HepG2 (cell line): ENCODE results near the gene STX12. TPM values are rescaled to one million over a fixed set of nuclear protein-coding genes. Genes with fewer than 3 reads are reported as not detected.
A peak's percentile ranks its signal among the peaks of the same experiment; 100 is the strongest.

ENCODE experiments used
- ADNP ChIP-seq: sonication (generic); formaldehyde crosslinking; IDR thresholded peaks from 2 replicates; pipeline ENCODE4 v1.4.0; 2020; ENCODE audit warnings: missing genetic modification reagents
- CENPT ChIP-seq: sonication (generic); formaldehyde crosslinking; IDR thresholded peaks from 2 replicates; pipeline ENCODE4 v1.8.0; 2022; ENCODE audit warnings: low read depth, mild to moderate bottlenecking, moderate library complexity, missing genetic modification reagents
- ERF ChIP-seq: IDR thresholded peaks from 2 replicates; pipeline ENCODE4 v1.6.1; 2018; ENCODE audit warnings: missing biosample characterization, missing genetic modification reagents
- HNRNPK ChIP-seq: fragments of 200-400 bp; formaldehyde crosslinking; IDR thresholded peaks from 2 replicates; pipeline ENCODE4 v1.6.1; 2018; ENCODE audit warnings: low read length, low read depth, moderate library complexity, mild to moderate bottlenecking; ENCODE audit not compliant: poor library complexity, severe bottlenecking
- JUND ChIP-seq: sonication (generic); formaldehyde crosslinking; IDR thresholded peaks from 2 replicates; pipeline ENCODE4 v1.8.0; 2022; ENCODE audit warnings: mild to moderate bottlenecking, missing genetic modification reagents
- KLF12 ChIP-seq: sonication (generic); formaldehyde crosslinking; IDR thresholded peaks from 2 replicates; pipeline ENCODE4 v1.4.0; 2020; ENCODE audit warnings: missing genetic modification reagents, borderline replicate concordance
- MAFG ChIP-seq: sonication (generic); formaldehyde crosslinking; IDR thresholded peaks from 2 replicates; pipeline ENCODE4 v1.5.1; 2020; ENCODE audit warnings: mild to moderate bottlenecking, missing genetic modification reagents
- NRL ChIP-seq: sonication (generic); formaldehyde crosslinking; IDR thresholded peaks from 2 replicates; pipeline ENCODE4 v1.5.0; 2020; ENCODE audit warnings: missing genetic modification reagents, mild to moderate bottlenecking, moderate library complexity, borderline replicate concordance
- RFXAP ChIP-seq: sonication (generic); formaldehyde crosslinking; IDR thresholded peaks from 2 replicates; pipeline ENCODE4 v1.4.0; 2020; ENCODE audit warnings: missing genetic modification reagents, borderline replicate concordance
- TFAP4 ChIP-seq: sonication (generic); IDR thresholded peaks from 2 replicates; pipeline ENCODE4 v1.6.1; 2016; ENCODE audit warnings: low read depth, borderline replicate concordance
- ZFX ChIP-seq: sonication (generic); formaldehyde crosslinking; IDR thresholded peaks from 2 replicates; pipeline ENCODE4 v1.4.0; 2020; ENCODE audit warnings: mild to moderate bottlenecking, low read depth, missing genetic modification reagents, moderate library complexity
- ZIK1 ChIP-seq: sonication (generic); formaldehyde crosslinking; IDR thresholded peaks from 2 replicates; pipeline ENCODE4 v1.5.0; 2020; ENCODE audit warnings: mild to moderate bottlenecking, low read depth, missing genetic modification reagents, borderline replicate concordance
- ZMYM4 ChIP-seq: sonication (generic); formaldehyde crosslinking; IDR thresholded peaks from 2 replicates; pipeline ENCODE4 v1.8.1; 2023; ENCODE audit warnings: mild to moderate bottlenecking, missing genetic modification reagents
- ZNF326 ChIP-seq: sonication (generic); formaldehyde crosslinking; IDR thresholded peaks from 2 replicates; pipeline ENCODE4 v1.4.0; 2020; ENCODE audit warnings: missing genetic modification reagents, borderline replicate concordance
- ZNF674 ChIP-seq: sonication (generic); formaldehyde crosslinking; IDR thresholded peaks from 2 replicates; pipeline ENCODE4 v1.5.0; 2020; ENCODE audit warnings: low read depth, mild to moderate bottlenecking, missing genetic modification reagents
- ZSCAN22 ChIP-seq: sonication (generic); formaldehyde crosslinking; IDR thresholded peaks from 2 replicates; pipeline ENCODE4 v1.4.0; 2020; ENCODE audit warnings: mild to moderate bottlenecking, missing genetic modification reagents
- ZSCAN5A ChIP-seq: sonication (generic); formaldehyde crosslinking; IDR thresholded peaks from 2 replicates; pipeline ENCODE4 v1.8.0; 2022; ENCODE audit warnings: mild to moderate bottlenecking, missing genetic modification reagents, borderline replicate concordance
- polyA plus RNA-seq, 8 experiments: library from polyadenylated mRNA; depleted of rRNA in 3 of 8; stranded (reverse) in 7 of 8; unstranded in 1 of 8; fragments of >200 nt; fragmentation: Illumina TruSeq in 4 of 8; extraction: Trizol in 4 of 8; gene quantifications; 2 replicates each; pipeline versions ENCODE4 v1.2.1 to v1.2.3, GENCODE V29; 2011 to 2016; ENCODE audit warnings: low read depth in 4 of 8, missing spikeins in 1 of 8, mixed read lengths in 1 of 8; ENCODE audit not compliant: insufficient read depth in 1 of 8
- total RNA-seq, 5 experiments: library from RNA; depleted of rRNA; stranded (reverse); fragments of >200 nt; fragmentation: Illumina TruSeq; extraction: Trizol; gene quantifications; 2 replicates each; pipeline ENCODE4 v1.2.3, GENCODE V29; 2016; ENCODE audit warnings: low read depth in 1 of 5
- TF ChIP-seq, protein P1 (sequence below): sonication (generic); formaldehyde crosslinking; IDR thresholded peaks from 2 replicates; pipeline ENCODE4 v1.4.0; 2020; ENCODE audit warnings: missing genetic modification reagents
- TF ChIP-seq, protein P2 (sequence below): IDR thresholded peaks from 2 replicates; pipeline ENCODE4 v1.6.1; 2018; ENCODE audit warnings: missing genetic modification reagents
- TF ChIP-seq, protein P3 (sequence below): sonication (generic); formaldehyde crosslinking; IDR thresholded peaks from 2 replicates; pipeline ENCODE4 v1.4.0; 2020; ENCODE audit warnings: missing genetic modification reagents

Gene STX12
- total and polyA plus RNA-seq, 2 of the 13 experiments (the other 11 are each of a cell fraction or from before 2014, with no cell fraction given), result 9.0 to 19.7 TPM

GRCh38 chr1:27830621-27831440 is 57.8 kb downstream of the STX12 start, which contains the start of gene PPP1R8 (continued):
- TF ChIP-seq, protein P1, sequence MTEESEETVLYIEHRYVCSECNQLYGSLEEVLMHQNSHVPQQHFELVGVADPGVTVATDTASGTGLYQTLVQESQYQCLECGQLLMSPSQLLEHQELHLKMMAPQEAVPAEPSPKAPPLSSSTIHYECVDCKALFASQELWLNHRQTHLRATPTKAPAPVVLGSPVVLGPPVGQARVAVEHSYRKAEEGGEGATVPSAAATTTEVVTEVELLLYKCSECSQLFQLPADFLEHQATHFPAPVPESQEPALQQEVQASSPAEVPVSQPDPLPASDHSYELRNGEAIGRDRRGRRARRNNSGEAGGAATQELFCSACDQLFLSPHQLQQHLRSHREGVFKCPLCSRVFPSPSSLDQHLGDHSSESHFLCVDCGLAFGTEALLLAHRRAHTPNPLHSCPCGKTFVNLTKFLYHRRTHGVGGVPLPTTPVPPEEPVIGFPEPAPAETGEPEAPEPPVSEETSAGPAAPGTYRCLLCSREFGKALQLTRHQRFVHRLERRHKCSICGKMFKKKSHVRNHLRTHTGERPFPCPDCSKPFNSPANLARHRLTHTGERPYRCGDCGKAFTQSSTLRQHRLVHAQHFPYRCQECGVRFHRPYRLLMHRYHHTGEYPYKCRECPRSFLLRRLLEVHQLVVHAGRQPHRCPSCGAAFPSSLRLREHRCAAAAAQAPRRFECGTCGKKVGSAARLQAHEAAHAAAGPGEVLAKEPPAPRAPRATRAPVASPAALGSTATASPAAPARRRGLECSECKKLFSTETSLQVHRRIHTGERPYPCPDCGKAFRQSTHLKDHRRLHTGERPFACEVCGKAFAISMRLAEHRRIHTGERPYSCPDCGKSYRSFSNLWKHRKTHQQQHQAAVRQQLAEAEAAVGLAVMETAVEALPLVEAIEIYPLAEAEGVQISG (CRISPR knock-in tag), result peak; percentile 99
- peak; percentile 90 for TF ChIP-seq ERF (CRISPR knock-in tag)
- TF ChIP-seq ZNF674 (CRISPR knock-in tag), result no peak
- no peak for TF ChIP-seq ZNF326
- no peak for TF ChIP-seq JUND (CRISPR knock-in tag)
- TF ChIP-seq MAFG (CRISPR knock-in tag), result no peak
- TF ChIP-seq, protein P2, sequence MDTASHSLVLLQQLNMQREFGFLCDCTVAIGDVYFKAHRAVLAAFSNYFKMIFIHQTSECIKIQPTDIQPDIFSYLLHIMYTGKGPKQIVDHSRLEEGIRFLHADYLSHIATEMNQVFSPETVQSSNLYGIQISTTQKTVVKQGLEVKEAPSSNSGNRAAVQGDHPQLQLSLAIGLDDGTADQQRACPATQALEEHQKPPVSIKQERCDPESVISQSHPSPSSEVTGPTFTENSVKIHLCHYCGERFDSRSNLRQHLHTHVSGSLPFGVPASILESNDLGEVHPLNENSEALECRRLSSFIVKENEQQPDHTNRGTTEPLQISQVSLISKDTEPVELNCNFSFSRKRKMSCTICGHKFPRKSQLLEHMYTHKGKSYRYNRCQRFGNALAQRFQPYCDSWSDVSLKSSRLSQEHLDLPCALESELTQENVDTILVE (CRISPR knock-in tag), result peak; percentile 70
- no peak for TF ChIP-seq ZIK1 (CRISPR knock-in tag)
- peak; percentile 53; the same call in 1 of the 2 replicates for TF ChIP-seq KLF12 (CRISPR knock-in tag)
- TF ChIP-seq HNRNPK, result no peak
- no peak for TF ChIP-seq RFXAP
- no peak for TF ChIP-seq ZSCAN22 (CRISPR knock-in tag)
- peak; percentile 86 for TF ChIP-seq ZFX (CRISPR knock-in tag)
- TF ChIP-seq, protein P3, sequence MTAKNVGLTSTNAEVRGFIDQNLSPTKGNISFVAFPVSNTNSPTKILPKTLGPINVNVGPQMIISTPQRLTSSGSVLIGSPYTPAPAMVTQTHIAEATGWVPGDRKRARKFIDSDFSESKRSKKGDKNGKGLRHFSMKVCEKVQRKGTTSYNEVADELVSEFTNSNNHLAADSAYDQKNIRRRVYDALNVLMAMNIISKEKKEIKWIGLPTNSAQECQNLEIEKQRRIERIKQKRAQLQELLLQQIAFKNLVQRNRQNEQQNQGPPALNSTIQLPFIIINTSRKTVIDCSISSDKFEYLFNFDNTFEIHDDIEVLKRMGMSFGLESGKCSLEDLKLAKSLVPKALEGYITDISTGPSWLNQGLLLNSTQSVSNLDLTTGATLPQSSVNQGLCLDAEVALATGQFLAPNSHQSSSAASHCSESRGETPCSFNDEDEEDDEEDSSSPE, result peak; percentile 74; the same call in 1 of the 2 replicates
- no peak for TF ChIP-seq CENPT (CRISPR knock-in tag)
- peak; percentile 49; the same call in 1 of the 2 replicates for TF ChIP-seq TFAP4
- peak; percentile 47; the same call in 1 of the 2 replicates for TF ChIP-seq ZSCAN5A (CRISPR knock-in tag)
- TF ChIP-seq ADNP (CRISPR knock-in tag), result no peak
- peak; percentile 76 for TF ChIP-seq ZMYM4
- peak; percentile 41; the same call in 1 of the 2 replicates for TF ChIP-seq NRL (CRISPR knock-in tag)
